Measurements from ENCODE around the gene RPTOR. TPM values are rescaled to one million over a fixed set of nuclear protein-coding genes. Genes with fewer than 3 reads are reported as not detected.
A peak's percentile ranks its signal among the peaks of the same experiment; 100 is the strongest.

Gene RPTOR
- total RNA-seq, 1 donor from 2014 or later = 32.0 TPM

DNA sequence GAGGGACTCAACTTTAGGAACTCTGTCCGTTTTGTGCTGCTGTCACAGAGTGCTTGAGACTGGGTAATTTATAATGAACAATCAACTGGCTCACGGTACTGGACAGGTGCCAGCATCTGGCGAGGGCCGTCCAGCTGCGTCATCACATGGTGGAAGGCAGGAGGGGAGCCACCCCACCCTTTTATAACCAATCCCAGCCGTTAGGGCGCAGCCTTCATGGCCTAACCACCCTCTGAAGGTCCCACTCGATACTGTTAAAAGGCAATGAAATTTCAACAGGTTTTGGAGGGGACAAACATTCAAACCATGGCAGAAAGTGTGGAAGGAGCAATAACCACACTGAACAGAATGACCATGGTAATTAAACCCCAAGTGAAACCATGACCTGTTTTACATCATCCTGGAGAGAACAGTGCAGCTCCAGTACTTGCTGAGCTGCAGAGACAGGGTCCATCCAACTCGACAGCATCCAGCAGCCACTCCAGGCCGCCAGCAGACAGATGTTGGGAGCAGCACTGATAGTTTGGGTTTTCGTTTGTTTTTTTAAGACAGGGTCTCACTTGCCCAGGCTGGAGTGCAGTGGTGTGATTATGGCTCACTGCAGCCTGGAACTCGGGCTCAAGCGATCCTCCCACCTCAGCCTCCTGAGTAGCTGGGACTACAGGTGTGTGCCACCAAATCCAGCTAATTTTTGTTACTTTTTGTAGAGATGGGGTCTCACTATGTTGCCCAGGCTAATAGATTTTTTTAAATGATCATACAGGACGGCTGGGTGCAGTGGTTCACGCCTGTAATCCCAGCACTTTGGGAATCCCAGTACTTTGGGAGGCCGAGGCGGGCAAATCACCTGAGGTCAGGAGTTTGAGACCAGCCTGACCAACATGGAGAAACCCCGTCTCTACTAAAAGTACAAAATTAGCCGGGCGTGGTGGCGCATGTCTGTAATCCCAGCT lies 458.0 kb downstream of the RPTOR start:
- Histone ChIP-seq H2AFZ (ENCODE audit: low read depth, low read length) (no peak overlapping the region), H3K9ac (ENCODE audit: low read length) (no peak overlapping the region), H3K4me2 (ENCODE audit: low read length) (peak overlapping the region; percentile 40), H3K79me2 (ENCODE audit: insufficient read depth, low read length) (no peaks in the 10 kb centered on the region), H3K27ac (ENCODE audit: low read depth, low read length) (no peak overlapping the region), H3K4me3 (ENCODE audit: insufficient read depth, low read depth, low read length) (no peak overlapping the region), H3K4me1 (ENCODE audit: insufficient read depth, low read length) (peaks cover 14% of the 10 kb centered on the region), H3K36me3 (ENCODE audit: insufficient read depth, low read length) (no peaks in the 10 kb centered on the region), H3K27me3 (ENCODE audit: insufficient read depth, low read length) (peaks cover 25% of the 10 kb centered on the region), H4K20me1 (ENCODE audit: insufficient read depth, low read length) (peaks cover 9% of the 10 kb centered on the region), H3K9me3 (ENCODE audit: insufficient read depth, low read depth, low read length) (no peaks in the 10 kb centered on the region)
- peaks cover 39% of the 10 kb centered on the region for H3K27me3 Mint-ChIP-seq (ENCODE audit: low read depth, unreplicated experiment)
- no peak for TF ChIP-seq EZH2 (IDR thresholded peaks at IDR 0.05; ENCODE audit: insufficient read depth, low read length)
- TF ChIP-seq, protein P1, sequence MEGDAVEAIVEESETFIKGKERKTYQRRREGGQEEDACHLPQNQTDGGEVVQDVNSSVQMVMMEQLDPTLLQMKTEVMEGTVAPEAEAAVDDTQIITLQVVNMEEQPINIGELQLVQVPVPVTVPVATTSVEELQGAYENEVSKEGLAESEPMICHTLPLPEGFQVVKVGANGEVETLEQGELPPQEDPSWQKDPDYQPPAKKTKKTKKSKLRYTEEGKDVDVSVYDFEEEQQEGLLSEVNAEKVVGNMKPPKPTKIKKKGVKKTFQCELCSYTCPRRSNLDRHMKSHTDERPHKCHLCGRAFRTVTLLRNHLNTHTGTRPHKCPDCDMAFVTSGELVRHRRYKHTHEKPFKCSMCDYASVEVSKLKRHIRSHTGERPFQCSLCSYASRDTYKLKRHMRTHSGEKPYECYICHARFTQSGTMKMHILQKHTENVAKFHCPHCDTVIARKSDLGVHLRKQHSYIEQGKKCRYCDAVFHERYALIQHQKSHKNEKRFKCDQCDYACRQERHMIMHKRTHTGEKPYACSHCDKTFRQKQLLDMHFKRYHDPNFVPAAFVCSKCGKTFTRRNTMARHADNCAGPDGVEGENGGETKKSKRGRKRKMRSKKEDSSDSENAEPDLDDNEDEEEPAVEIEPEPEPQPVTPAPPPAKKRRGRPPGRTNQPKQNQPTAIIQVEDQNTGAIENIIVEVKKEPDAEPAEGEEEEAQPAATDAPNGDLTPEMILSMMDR (IDR thresholded peaks at IDR 0.05; ENCODE audit: insufficient read depth, low read depth, low read length) = no peak
- no peaks in the 10 kb centered on the region for H3K4me1 Mint-ChIP-seq (ENCODE audit: low read depth, unreplicated experiment)
- no peak overlapping the region for H3K27ac Mint-ChIP-seq (ENCODE audit: unreplicated experiment)
- H3K9me3 Mint-ChIP-seq (ENCODE audit: unreplicated experiment) = no peaks in the 10 kb centered on the region
- no peak overlapping the region for H3K4me3 Mint-ChIP-seq (ENCODE audit: unreplicated experiment)
- FAIRE-seq (no peak), DNase-seq (ENCODE audit: low read depth) (peak; percentile 51)
- peaks cover 2% of the 10 kb centered on the region for H3K36me3 Mint-ChIP-seq (ENCODE audit: low read depth, unreplicated experiment)

DNA sequence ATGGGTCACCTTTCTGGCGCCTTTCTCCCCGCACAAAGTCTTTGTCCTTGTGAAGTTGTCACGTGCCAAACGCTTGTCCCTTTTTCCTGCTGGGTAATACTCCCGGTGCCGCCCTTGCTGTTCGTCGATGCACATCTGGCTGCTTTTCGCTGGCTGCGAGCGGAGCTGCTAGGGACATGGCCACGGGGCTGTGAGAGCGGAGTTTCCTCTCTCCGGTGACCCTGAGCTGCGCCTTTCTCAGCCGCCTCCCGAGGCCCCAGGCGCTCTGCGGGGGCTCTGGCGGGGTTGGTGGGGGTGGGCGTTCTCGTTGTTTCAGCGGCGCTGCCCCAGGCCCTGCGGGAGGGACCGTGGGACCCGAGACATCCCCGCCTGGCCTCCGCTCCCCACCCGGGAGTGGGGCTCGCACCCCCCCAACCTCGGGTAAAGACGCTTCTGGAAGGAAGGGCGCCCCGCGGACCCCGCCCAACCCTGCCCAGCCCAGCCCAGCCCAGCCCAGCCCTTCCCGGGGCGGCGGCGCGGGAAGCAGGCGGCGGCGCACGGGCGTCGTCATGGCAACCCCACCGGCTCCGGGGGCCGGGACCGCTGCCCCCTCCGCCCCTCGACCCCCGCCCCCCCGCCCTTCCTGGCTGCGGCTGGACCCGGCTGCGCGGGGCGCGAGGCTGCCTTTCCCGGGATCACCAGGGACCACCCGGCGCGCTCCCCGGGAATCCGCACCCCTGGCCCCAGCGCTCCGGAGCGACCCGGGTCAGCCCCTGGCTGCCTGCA lies 459.3 kb downstream of the RPTOR start:
- Mint-ChIP-seq H3K27ac (ENCODE audit: unreplicated experiment) (no peak overlapping the region), H3K36me3 (ENCODE audit: low read depth, unreplicated experiment) (no peaks in the 10 kb centered on the region), H3K4me1 (ENCODE audit: low read depth, unreplicated experiment) (peaks cover 2% of the 10 kb centered on the region), H3K4me3 (ENCODE audit: unreplicated experiment) (no peak overlapping the region), H3K27me3 (ENCODE audit: low read depth, unreplicated experiment) (peaks cover 43% of the 10 kb centered on the region), H3K9me3 (ENCODE audit: unreplicated experiment) (no peaks in the 10 kb centered on the region)
- H3K4me1 ChIP-seq (ENCODE audit: insufficient read depth, low read length) = peaks cover 8% of the 10 kb centered on the region
- H3K36me3 ChIP-seq (ENCODE audit: insufficient read depth, low read length) = no peaks in the 10 kb centered on the region
- FAIRE-seq = no peak
- TF ChIP-seq, protein P1 (IDR thresholded peaks at IDR 0.05; ENCODE audit: insufficient read depth, low read depth, low read length) = no peak
- TF ChIP-seq EZH2 (IDR thresholded peaks at IDR 0.05; ENCODE audit: insufficient read depth, low read length) = peak; percentile 81
- no peaks in the 10 kb centered on the region for H3K9me3 ChIP-seq (ENCODE audit: insufficient read depth, low read depth, low read length)
- peaks cover 29% of the 10 kb centered on the region for H3K27me3 ChIP-seq (ENCODE audit: insufficient read depth, low read length)
- H3K27ac ChIP-seq (ENCODE audit: low read depth, low read length) = no peak overlapping the region
- no peak for DNase-seq (ENCODE audit: low read depth)
- no peak overlapping the region for H3K9ac ChIP-seq (ENCODE audit: low read length)
- H4K20me1 ChIP-seq (ENCODE audit: insufficient read depth, low read length) = peaks cover 9% of the 10 kb centered on the region
- H2AFZ ChIP-seq (ENCODE audit: low read depth, low read length) = no peak overlapping the region
- H3K4me3 ChIP-seq (ENCODE audit: insufficient read depth, low read depth, low read length) = no peak overlapping the region
- no peaks in the 10 kb centered on the region for H3K79me2 ChIP-seq (ENCODE audit: insufficient read depth, low read length)
- H3K4me2 ChIP-seq (ENCODE audit: low read length) = peak overlapping the region; percentile 73
